ENCODE results near the gene TCF23. TPM values are rescaled to one million over a fixed set of nuclear protein-coding genes. Genes with fewer than 3 reads are reported as not detected.

Gene TCF23
- polyA plus RNA-seq, 3 donors: not detected

- peaks cover 19% of the 10 kb centered on the region for H4K20me1 ChIP-seq (ENCODE audit: insufficient read depth, low read length)
- intact Hi-C loops (cut with micrococcal nuclease): no loop called here
- H3K27ac ChIP-seq (ENCODE audit: low read depth in 1 of 2, low read length in 2 of 2): no peak overlapping the region
- peaks cover 12 to 13% of the 10 kb centered on the region in 2 donors for H3K4me1 ChIP-seq (ENCODE audit: control insufficient read depth in 1 of 2, insufficient read depth in 2 of 2, low read length in 2 of 2)
- H2AFZ ChIP-seq (ENCODE audit: insufficient read depth, low read depth, low read length, poor library complexity, severe bottlenecking): no peak overlapping the region
- no peaks in the 10 kb centered on the region for H3K9me3 ChIP-seq (replicated peaks in 1 of 2; ENCODE audit: control insufficient read depth in 1 of 2, insufficient read depth in 1 of 2, low read length in 2 of 2)
- no peak overlapping the region for H3K4me3 ChIP-seq (replicated peaks in 1 of 3; ENCODE audit: low read depth in 2 of 3, low read length in 3 of 3)
- Mint-ChIP-seq H3K27ac (peak overlapping the region in 4 of 7 donors; percentile 28 to 74 (median 51)), H3K4me3 (no peak overlapping the region), H3K36me3 (peaks cover 40 to 43% of the 10 kb centered on the region in 2 donors), H3K9me3 (peaks cover 0 to 2% (median 0%) of the 10 kb centered on the region in 7 donors), H3K27me3 (ENCODE audit: low read depth in 3 of 3) (peaks cover 0 to 2% (median 0%) of the 10 kb centered on the region in 3 donors), H3K4me1 (peaks cover 16% of the 10 kb centered on the region)
- no peaks in the 10 kb centered on the region for H3K27me3 ChIP-seq (ENCODE audit: control insufficient read depth in 2 of 2, insufficient read depth in 2 of 2, low read length in 2 of 2)
- H3K4me2 ChIP-seq (replicated peaks; ENCODE audit: extremely low read depth, low read length, poor library complexity, severe bottlenecking): no peak overlapping the region
- peaks cover 33 to 43% of the 10 kb centered on the region in 2 donors for H3K36me3 ChIP-seq (replicated peaks in 1 of 2; ENCODE audit: control insufficient read depth in 1 of 2, insufficient read depth in 2 of 2, low read length in 2 of 2)
- no peak for TF ChIP-seq CTCF (IDR thresholded peaks at IDR 0.05)
- DNase-seq: no peak
- peaks cover 13% of the 10 kb centered on the region for H3K79me2 ChIP-seq (ENCODE audit: insufficient read depth, low read length)
- H3K9ac ChIP-seq (ENCODE audit: insufficient read depth, low read length, poor library complexity, severe bottlenecking): no peak overlapping the region
- 94% methylated on average over 7 of the region's 11 CpGs for WGBS (ENCODE audit: insufficient coverage)
These were observed 19.9 kb upstream of the TCF23 start for GRCh38 chr2:27128668-27129571.

GRCh38 chr2:27130396-27130795 is 18.4 kb upstream of the TCF23 start:
- 90% methylated on average over 8 of the region's 10 CpGs for WGBS (ENCODE audit: insufficient coverage)
- intact Hi-C loops (cut with micrococcal nuclease): loop anchor here (5.0 kb wide), 1 partner anchor 33 kb away; no protein-coding TSS in a partner anchor
- H3K27me3 Mint-ChIP-seq (ENCODE audit: low read depth in 3 of 3): peaks cover 0 to 4% (median 0%) of the 10 kb centered on the region in 3 donors
- H3K4me1 ChIP-seq (ENCODE audit: control insufficient read depth in 1 of 2, insufficient read depth in 2 of 2, low read length in 2 of 2): peaks cover 19% of the 10 kb centered on the region in 2 donors
- H2AFZ ChIP-seq (ENCODE audit: insufficient read depth, low read depth, low read length, poor library complexity, severe bottlenecking): no peak overlapping the region
- no peak overlapping the region for H3K4me2 ChIP-seq (replicated peaks; ENCODE audit: extremely low read depth, low read length, poor library complexity, severe bottlenecking)
- H3K27me3 ChIP-seq (ENCODE audit: control insufficient read depth in 2 of 2, insufficient read depth in 2 of 2, low read length in 2 of 2): no peaks in the 10 kb centered on the region
- H3K27ac Mint-ChIP-seq: peak overlapping the region in 1 of 7 donors; percentile 69
- no peaks in the 10 kb centered on the region for H3K9me3 ChIP-seq (replicated peaks in 1 of 2; ENCODE audit: control insufficient read depth in 1 of 2, insufficient read depth in 1 of 2, low read length in 2 of 2)
- no peak for TF ChIP-seq CTCF (IDR thresholded peaks at IDR 0.05)
- no peak for DNase-seq
- H3K4me3 ChIP-seq (replicated peaks in 1 of 3; ENCODE audit: low read depth in 2 of 3, low read length in 3 of 3): no peak overlapping the region
- peaks cover 0 to 2% (median 0%) of the 10 kb centered on the region in 7 donors for H3K9me3 Mint-ChIP-seq
- H3K4me3 Mint-ChIP-seq: no peak overlapping the region
- H3K9ac ChIP-seq (ENCODE audit: insufficient read depth, low read length, poor library complexity, severe bottlenecking): no peak overlapping the region
- H3K36me3 ChIP-seq (replicated peaks in 1 of 2; ENCODE audit: control insufficient read depth in 1 of 2, insufficient read depth in 2 of 2, low read length in 2 of 2): peaks cover 33 to 43% of the 10 kb centered on the region in 2 donors
- peaks cover 19% of the 10 kb centered on the region for H4K20me1 ChIP-seq (ENCODE audit: insufficient read depth, low read length)
- H3K36me3 Mint-ChIP-seq: peaks cover 40 to 43% of the 10 kb centered on the region in 2 donors
- no peak overlapping the region for H3K27ac ChIP-seq (ENCODE audit: low read depth in 1 of 2, low read length in 2 of 2)
- peaks cover 18% of the 10 kb centered on the region for H3K4me1 Mint-ChIP-seq
- peaks cover 18% of the 10 kb centered on the region for H3K79me2 ChIP-seq (ENCODE audit: insufficient read depth, low read length)
